GM21367 (cell line): ENCODE results near the gene UGT1A8.

Experiments
- ATAC-seq: cut with Tn5 transposase; IDR thresholded peaks from one replicate; pipeline ENCODE4 v1.9.1; 2021; ENCODE audit not compliant: unreplicated experiment

UGT1A8 gene

DNA sequence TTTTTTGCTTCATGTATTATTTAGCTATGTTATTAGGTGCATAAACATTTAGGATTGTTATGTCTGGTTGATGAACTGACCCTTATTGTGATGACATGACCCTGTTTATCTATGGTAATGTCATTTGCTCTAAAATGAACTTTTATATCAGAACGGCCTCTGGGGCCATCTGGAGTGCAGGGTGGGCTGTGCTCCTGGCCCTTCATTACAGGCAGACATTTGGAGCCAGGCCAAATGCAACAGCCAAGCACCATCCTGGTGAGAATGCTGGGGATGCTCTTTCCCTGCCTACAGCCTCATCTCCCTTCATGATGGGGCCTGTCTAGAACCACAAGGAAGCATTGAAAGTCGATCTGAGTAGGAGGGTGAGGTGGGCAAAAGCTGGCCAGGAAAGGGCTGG, 198.9 kb downstream of the UGT1A8 start:
- ATAC-seq: no peak

DNA sequence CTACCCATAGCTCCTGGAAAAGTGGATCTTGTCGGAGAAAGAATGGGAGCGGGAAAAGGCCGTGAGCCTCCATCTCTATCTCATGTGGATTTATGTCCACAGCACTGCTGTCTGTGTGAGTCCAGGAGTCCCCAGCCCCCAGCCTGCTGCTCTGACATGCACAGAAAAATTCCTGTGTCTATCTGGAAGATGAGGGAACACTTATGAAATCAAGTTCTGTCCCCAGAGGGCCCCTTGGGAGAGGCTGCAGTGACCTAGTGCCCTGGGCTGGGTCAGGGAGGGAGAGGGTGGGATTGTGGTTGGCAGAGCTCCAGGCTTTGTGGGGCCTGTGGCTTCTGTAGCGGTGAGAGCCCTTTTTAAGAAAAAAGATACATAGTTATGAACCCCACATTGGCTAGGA, 199.3 kb downstream of the UGT1A8 start:
- no peak for ATAC-seq

DNA sequence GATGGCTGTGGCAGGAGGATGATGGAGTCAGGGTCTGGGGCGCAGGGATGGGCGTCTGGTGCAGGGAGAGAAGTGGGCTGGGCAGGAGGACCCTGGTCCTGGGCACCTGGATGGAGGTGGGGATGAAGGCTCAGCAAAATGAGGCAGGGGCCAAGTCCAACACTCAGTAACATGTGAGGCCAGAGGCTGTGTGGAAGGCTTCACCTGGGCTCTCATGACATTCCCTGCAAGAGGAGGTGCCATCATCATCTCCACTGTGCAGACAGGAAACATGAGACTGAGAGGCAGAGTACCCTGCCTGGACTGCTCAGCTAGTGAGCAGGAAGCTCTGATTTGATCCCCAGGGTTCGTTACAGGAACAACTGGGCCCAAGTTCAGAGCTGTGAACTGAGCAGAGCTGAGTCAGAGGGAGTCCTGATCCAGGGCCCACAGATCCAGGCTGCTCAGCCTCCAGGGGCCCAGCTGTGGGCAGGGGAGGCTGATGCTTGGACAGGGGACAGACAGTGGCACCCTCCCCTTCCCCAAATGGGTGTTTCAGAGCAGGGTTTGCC, 200.0 kb downstream of the UGT1A8 start:
- ATAC-seq: no peak

DNA sequence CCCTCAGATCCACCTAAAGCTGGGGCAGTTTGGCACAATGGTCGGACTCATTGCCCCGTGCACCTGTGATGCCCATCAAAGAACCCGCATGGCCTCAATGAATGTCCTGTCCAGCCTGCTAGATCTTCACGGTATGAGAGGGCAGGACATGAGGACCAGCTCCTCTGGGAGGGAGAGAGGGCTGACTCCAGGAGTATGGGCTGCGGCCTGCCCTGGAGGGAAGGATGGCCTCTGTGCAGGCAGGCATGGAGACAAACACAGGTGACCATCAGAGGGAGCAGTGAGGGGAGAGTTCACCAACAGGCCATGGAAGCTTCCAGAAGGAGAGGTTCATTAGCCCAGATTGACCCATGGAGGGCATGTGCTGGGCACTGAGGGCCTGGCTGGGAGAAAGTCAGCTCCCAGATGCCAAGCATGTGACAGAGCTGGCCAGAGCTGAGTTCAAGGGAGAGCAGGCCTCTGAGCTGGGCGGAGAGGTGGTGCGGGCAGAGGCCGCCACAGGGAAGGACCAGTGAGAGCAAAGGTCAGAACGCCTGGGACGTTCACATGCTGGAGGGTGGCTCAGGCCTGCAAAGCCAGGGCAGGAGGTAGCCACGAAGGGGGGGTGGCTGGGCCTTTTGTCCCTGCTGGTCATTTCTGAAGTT, 200.7 kb downstream of the UGT1A8 start:
- ATAC-seq: no peak

DNA sequence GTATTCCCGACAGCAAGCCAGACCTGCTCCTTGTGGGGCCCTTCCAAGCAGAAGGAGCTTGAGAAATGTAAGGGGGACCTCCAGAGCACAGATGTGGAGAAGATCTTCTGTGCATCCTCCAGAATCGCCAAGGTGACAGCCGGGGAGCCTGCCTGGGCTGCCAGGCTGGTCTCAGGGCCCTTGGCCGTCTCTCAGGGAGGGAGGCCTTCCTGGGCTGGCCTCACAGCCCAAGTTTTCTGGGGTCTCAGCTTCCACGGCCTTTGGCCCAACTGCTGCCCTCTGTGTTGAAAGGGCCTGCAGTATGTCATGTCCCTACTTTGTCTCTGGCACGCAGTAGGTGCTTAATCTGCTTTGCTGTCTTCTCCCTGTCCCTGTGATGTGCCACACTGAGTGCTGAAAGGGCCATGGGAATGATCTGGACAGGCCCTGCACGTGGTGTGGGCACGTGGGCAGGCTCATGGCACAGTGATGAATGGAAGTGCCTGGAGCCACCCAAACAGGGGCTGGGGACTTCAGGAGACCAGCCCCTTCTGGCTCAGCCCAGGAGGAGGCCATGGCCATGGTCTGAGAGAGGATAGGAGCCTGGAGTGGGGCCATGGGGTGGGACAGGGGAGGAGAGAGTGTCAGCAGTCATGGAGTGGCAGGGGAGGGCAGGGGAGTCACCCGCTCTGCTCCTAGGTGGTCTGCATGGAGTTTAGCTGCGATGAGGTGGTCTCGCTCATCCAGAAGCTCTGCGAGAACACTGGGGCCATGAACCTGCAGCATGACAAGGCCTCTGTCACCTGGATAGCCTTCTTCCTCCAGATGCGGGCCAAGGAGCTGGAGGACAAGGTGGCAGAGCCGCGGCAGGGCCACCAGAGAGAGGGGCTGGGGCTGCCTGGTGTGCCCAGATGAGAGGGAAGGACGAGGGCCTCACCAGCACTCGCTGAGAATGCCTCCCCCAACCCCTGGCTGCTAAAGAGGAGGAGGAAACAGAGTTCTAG, 201.5 kb downstream of the UGT1A8 start:
- ATAC-seq: no peak

DNA sequence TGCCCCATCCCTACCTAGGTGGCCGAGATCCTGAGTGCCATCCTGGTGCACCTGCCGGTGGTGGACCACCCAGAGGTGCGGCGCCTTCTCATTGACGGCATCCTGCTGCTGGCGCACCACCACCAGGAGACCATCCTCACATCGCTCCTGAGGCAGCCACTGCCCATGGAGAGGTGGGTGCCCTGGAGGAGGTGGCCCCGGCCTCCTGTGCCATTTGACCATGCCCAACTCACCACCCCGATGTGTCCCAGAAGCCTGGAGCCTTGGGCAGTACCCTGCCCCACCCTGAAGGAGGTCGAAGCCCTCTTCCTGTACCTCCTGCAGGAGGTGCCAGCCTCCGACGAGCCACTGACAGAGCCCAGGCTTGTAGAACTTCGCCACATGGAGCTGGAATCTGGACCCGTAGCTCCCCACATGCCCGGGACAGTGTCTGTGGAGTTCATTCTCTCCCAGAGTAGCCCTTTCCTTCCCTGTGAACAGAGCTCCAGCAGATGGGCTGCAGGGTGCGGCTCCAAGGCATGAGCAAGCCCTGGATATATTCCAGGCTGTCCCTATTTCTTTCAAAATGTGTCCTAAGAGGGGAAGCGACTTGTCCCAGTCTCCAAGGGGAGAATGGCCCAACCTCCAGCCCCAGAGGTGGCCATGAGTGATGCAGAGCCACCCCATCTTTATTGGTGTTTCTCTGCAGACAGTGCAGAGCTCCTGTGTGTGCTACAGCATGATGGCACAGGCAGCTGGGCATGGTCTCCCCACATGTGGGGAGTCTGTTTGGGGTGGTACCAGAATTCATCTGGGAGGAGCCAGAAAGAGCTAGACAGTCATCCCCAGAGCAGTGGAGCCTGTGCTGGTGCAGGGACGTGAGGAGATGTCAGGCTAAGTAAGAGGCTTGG, 202.7 kb downstream of the UGT1A8 start:
- ATAC-seq: no peak

DNA sequence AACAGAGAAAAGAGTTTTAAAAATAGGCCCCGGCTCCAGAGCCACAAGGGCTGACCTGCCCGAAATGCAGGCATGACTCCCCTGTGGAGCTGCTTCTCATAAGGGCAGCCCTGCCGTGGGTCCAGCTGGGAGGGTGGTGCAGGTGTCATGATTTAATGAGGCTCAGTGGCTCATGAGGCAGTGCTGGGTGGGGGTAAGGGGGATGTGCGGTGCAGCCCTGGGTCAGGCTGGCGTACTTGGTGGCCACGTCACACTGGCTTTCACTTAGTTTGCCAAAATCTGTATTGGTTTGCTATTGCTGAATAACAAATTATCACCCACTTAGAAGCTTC, 203.3 kb downstream of the UGT1A8 start:
- no peak for ATAC-seq

DNA sequence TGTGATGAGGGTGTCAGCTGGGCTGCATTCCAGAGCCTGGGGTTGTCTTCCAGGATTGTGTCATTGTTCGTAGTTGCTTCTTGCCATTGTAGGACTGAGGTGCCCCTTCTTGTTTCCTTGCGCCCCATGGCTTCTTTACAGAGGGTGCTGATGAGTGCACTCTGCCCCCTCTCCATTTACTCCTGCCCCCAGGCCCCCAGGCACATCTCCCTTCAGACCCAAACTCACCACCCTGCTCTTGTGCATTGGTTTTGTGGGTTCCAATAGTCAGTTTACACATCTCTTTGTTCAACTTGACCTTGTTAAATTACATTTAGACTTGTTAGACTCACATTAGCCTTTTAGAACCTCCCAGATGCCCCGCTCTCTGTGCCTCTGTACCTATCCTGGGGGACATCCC, 203.8 kb downstream of the UGT1A8 start:
- no peak for ATAC-seq

DNA sequence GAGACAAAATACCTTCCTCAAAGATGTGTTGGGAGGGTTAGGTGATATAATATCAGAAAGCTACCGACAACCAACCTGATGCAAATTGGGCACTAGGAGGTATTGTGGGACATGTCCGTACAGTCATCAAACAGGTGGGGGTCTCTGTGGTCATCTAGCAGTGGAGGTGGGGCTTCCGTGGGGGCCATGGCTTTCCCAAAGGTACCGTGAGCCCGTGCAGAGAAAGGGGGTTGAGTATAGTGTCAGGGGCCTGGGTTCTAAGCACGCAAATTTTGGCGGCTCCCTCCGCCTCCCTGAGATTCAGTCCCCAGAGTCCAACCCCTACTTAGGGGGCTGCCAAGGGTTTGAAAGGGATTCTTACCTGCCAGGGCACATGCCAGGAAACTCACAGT, 204.3 kb downstream of the UGT1A8 start:
- ATAC-seq: no peak

DNA sequence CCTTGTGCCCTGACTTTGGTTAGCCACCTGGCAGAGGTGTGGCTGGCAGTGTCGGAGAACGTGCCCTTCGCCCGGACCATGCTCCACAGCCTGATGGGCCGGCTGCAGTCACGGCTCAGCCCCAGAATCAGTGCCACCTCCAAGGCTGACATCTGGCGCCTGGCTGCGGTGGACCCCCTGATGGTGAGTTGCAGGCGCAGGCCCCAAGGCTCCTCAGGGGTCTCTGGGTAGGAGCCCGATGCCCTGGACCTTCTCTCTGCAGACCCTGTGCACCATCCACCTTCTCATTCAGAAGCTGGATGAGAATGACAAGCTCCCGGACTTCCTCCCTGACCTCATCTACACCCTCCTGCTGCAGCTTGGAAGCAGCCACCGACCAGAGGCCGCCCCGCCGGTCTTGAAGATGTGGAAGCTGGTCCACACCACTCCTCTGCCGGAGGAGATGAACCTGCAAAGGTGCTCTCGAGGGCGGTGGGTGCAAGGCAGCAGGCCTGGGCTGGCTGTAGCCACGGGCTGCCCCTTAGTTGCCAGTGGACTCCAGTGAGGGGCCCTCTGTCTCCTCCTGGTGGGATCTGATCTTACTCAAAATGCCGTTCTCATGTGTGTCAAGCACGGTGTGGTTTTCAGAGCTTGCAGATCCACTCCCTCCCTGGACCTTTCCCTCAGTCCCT, 204.8 kb downstream of the UGT1A8 start:
- ATAC-seq: no peak
